GM12878 (cell line): Measurements from ENCODE around the gene IMMP2L. TPM values are rescaled to one million over a fixed set of nuclear protein-coding genes. Genes with fewer than 3 reads are reported as not detected.

Experiments
- ATAC-seq: fragments of 200-7000 bp; cut with Tn5 transposase; 3 replicates; pipeline ENCODE4 v1.9.1; 2020; ENCODE audit warnings: mild to moderate bottlenecking, moderate library complexity
- BruUV-seq: library from RNA; stranded (reverse); fragments of 400-500 nt; replicated peaks from 2 replicates; lab custom pipeline; 2021; lab: Mats Ljungman, UMichigan
- CTCF ChIA-PET: fragments of 300-600 bp; sonication (Branson Sonifier 250); formaldehyde crosslinking; extraction: SDS; loops from one replicate; lab custom pipeline; 2021; ENCODE audit warnings: inconsistent platforms; lab: Yijun Ruan, JAX
- POLR2A ChIA-PET: fragments of 350-600 bp; formaldehyde crosslinking; extraction: SDS; loops from one replicate; lab custom pipeline; 2021; ENCODE audit warnings: inconsistent platforms; lab: Charles Lee
- RAD21 ChIA-PET: fragments of 300-600 bp; sonication (Branson Sonifier 250); formaldehyde crosslinking; loops from one replicate; lab custom pipeline; 2023; ENCODE audit warnings: antibody characterized with exemption; ENCODE audit not compliant: unreplicated experiment; lab: Charles Lee
- SMC1A ChIA-PET: fragments of 300-600 bp; sonication (Branson Sonifier 250); formaldehyde crosslinking; loops from one replicate; lab custom pipeline; 2023; ENCODE audit not compliant: unreplicated experiment, uncharacterized antibody; lab: Charles Lee
- DNase-seq: peaks from one replicate; pipeline ENCODE4 v3.0.0-alpha.2; 2011; ENCODE audit warnings: low read depth, low spot score
- FAIRE-seq: peaks from 3 replicates; lab custom pipeline; 2011; peaks lifted over from hg19 to GRCh38; lab: Jason Lieb, UNC
- H2AFZ ChIP-seq: 2 replicates; pipeline ENCODE4 v1.6.0; 2011; ENCODE audit warnings: low read depth, low read length, control low read depth; ENCODE audit not compliant: control insufficient read depth
- H3K27ac ChIP-seq: 2 replicates; pipeline ENCODE4 v1.5.1; 2011; ENCODE audit warnings: control low read depth; ENCODE audit not compliant: control insufficient read depth, insufficient read depth
- H3K27me3 ChIP-seq, 2 experiments: replicated peaks in 1 of 2; 2 replicates each; pipeline versions ENCODE4 v1.6.0 to v1.6.1; 2011; ENCODE audit warnings: low read length in 1 of 2; ENCODE audit not compliant: control insufficient read depth in 2 of 2, insufficient read depth in 2 of 2
- H3K36me3 ChIP-seq, 2 experiments: 2 replicates each; pipeline ENCODE4 v1.5.1; 2011; ENCODE audit warnings: low read length in 1 of 2; ENCODE audit not compliant: control insufficient read depth in 2 of 2, insufficient read depth in 2 of 2
- H3K4me1 ChIP-seq: 2 replicates; pipeline ENCODE4 v1.6.1; 2011; ENCODE audit warnings: mild to moderate bottlenecking, low read length, moderate library complexity, mixed read lengths; ENCODE audit not compliant: control insufficient read depth, insufficient read depth
- H3K4me2 ChIP-seq: 2 replicates; pipeline ENCODE4 v1.6.0; 2011; ENCODE audit warnings: control low read depth; ENCODE audit not compliant: control insufficient read depth, insufficient read depth
- H3K4me3 ChIP-seq: fragments of 200-600 bp; sonication (generic); 2 replicates; pipeline ENCODE4 v1.5.1; 2016
- H3K79me2 ChIP-seq: 2 replicates; pipeline ENCODE4 v1.6.0; 2011; ENCODE audit warnings: low read length; ENCODE audit not compliant: control insufficient read depth, insufficient read depth
- H3K9ac ChIP-seq: 2 replicates; pipeline ENCODE4 v1.8.0; 2011; ENCODE audit warnings: low read length, control low read depth, mixed read lengths; ENCODE audit not compliant: control insufficient read depth, insufficient read depth
- H3K9me3 ChIP-seq: replicated peaks from 3 replicates; pipeline ENCODE4 v1.5.1; 2011; ENCODE audit warnings: mild to moderate bottlenecking, low read length; ENCODE audit not compliant: control insufficient read depth, insufficient read depth
- H4K20me1 ChIP-seq: 2 replicates; pipeline ENCODE4 v1.6.0; 2011; ENCODE audit not compliant: control insufficient read depth, insufficient read depth
- BACH1 ChIP-seq: fragments of 450-650 bp; IDR thresholded peaks from 2 replicates; pipeline ENCODE4 v1.6.1; 2017; ENCODE audit warnings: mild to moderate bottlenecking, borderline replicate concordance
- DPF2 ChIP-seq: fragments of 450-650 bp; IDR thresholded peaks from 2 replicates; pipeline ENCODE4 v1.6.1; 2017; ENCODE audit warnings: mild to moderate bottlenecking
- FOXK2 ChIP-seq: fragments of 450-650 bp; IDR thresholded peaks from 2 replicates; pipeline ENCODE4 v1.6.1; 2017; ENCODE audit warnings: mild to moderate bottlenecking, moderate library complexity
- LARP7 ChIP-seq: fragments of 450-650 bp; IDR thresholded peaks from 2 replicates; pipeline ENCODE4 v1.6.1; 2017; ENCODE audit warnings: mild to moderate bottlenecking
- REST ChIP-seq: IDR thresholded peaks from 2 replicates; pipeline ENCODE4 v1.6.1; 2012; ENCODE audit warnings: mild to moderate bottlenecking, low read depth, low read length
- SREBF2 ChIP-seq: IDR thresholded peaks from 2 replicates; pipeline ENCODE4 v1.6.1; 2012; ENCODE audit warnings: mild to moderate bottlenecking, low read length
- SUZ12 ChIP-seq: fragments of 200-600 bp; sonication (generic); IDR thresholded peaks from one replicate; pipeline ENCODE4 v1.6.1; 2018; ENCODE audit warnings: antibody characterized with exemption, mild to moderate bottlenecking; ENCODE audit not compliant: unreplicated experiment
- USF1 ChIP-seq: IDR thresholded peaks from 2 replicates; pipeline ENCODE4 v1.6.1; 2011; ENCODE audit warnings: borderline replicate concordance, low read depth, mild to moderate bottlenecking, moderate library complexity, mixed read lengths, low read length; ENCODE audit not compliant: insufficient read depth; ENCODE audit errors: extremely low read length
- YBX1 ChIP-seq: fragments of 450-650 bp; IDR thresholded peaks from 2 replicates; pipeline ENCODE4 v1.6.1; 2016; ENCODE audit warnings: antibody characterized with exemption
- WGBS: methylation state at CpG from one replicate; pipeline ENCODE4 v1.1.6; 2016; ENCODE audit warnings: low lambda C conversion rate; ENCODE audit not compliant: insufficient replicate concordance, insufficient coverage; ENCODE audit errors: missing lambda C conversion rate; 5-methylcytosine and 5-hydroxymethylcytosine counted together
- in situ Hi-C: fragments of 300-500 bp; cut with MboI; formaldehyde crosslinking; loops from 9 replicates; pipeline ENCODE4 v1.14.3; 2018; ENCODE audit warnings: mixed read lengths
- intact Hi-C: fragments of 100-400 bp; cut with micrococcal nuclease; formaldehyde crosslinking; loops from one replicate; pipeline ENCODE4 v1.14.2; 2022; ENCODE audit not compliant: unreplicated experiment
- polyA plus RNA-seq, 11 experiments: library from polyadenylated mRNA; depleted of rRNA in 4 of 11; unstranded in 6 of 11; stranded (reverse) in 5 of 11; fragments of >200 nt; fragmentation: Nextera tagmentation in 4 of 11; fragmentation: Illumina TruSeq in 1 of 11; extraction: Ambion mirVana in 4 of 11; extraction: Trizol in 1 of 11; gene quantifications; 1 replicate in 1 of 11; 2 replicates in 10 of 11; pipeline versions ENCODE4 v1.2.1 to v1.2.3, GENCODE V29; 2011 to 2016; ENCODE audit warnings: inconsistent platforms in 2 of 11, missing spikeins in 2 of 11, low read depth in 1 of 11
- total RNA-seq, 4 experiments: library from RNA; depleted of rRNA in 3 of 4; stranded (reverse); fragments of >200 nt in 3 of 4; fragmentation: Illumina TruSeq in 1 of 4; extraction: Trizol in 1 of 4; gene quantifications; 2 replicates each; pipeline versions ENCODE4 v1.2.1 to v1.2.3, GENCODE V29; 2013 to 2021
- TF ChIP-seq, protein P1 (sequence below): IDR thresholded peaks from 2 replicates; pipeline ENCODE4 v1.6.1; 2012; ENCODE audit warnings: low read depth, low read length, improper control_type of control experiment

IMMP2L gene
- total and polyA plus RNA-seq, 10 of the 15 experiments (the other 5 are each of a cell fraction or from before 2014, with no cell fraction given): 12.6 to 46.3 (median 19.6) TPM

- peak; percentile 57 for ATAC-seq
- BruUV-seq: no TSS peak
Measured at GRCh38 chr7:110779339-110779738, 783.0 kb downstream of the IMMP2L start.

DNA sequence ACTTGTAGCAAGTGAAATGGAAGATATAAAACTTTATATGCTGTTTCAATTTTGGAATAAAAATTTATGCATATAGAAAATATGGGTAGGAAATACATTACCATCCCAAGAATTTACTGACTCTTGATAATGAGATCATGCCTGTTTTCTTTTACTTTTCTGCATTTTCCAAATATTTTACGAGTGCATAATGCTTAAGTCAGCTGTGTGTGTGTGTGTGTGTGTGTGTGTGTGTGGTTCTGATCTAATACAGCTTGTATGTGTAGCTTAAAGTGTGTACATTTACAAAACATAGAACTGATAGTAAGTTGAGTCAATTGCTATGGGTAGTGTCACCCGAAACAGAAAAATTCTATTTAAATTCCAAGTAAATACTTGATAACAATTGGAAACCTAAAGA is 787.2 kb downstream of the IMMP2L start:
- no TSS peak for BruUV-seq
- ChIA-PET RAD21 (no interaction called here), CTCF (interaction anchor here (0.6 kb wide), 1 partner anchor 29 kb away, joined by 3 read pairs; no protein-coding TSS in a partner anchor)
- no peak for TF ChIP-seq REST
- TF ChIP-seq FOXK2: no peak
- TF ChIP-seq SREBF2: no peak
- TF ChIP-seq YBX1: no peak
- no peak for TF ChIP-seq BACH1
- TF ChIP-seq LARP7: no peak
- no peak for TF ChIP-seq SUZ12

More at GRCh38 chr7:110779339-110779738, 783.0 kb downstream of the IMMP2L start:
- H3K36me3 ChIP-seq: no peaks in the 10 kb centered on the region
- POLR2A ChIA-PET: no interaction called here
- intact Hi-C loops (no loop called here), in situ Hi-C loops (no loop called here)
- CTCF ChIA-PET: no interaction called here
- no peak overlapping the region for H3K4me3 ChIP-seq
- RAD21 ChIA-PET: no interaction called here
- no peaks in the 10 kb centered on the region for H4K20me1 ChIP-seq
- no peaks in the 10 kb centered on the region for H3K4me1 ChIP-seq
- SMC1A ChIA-PET: interaction anchor here (1.7 kb wide), 1 partner anchor 10 kb away, joined by 4 read pairs; no protein-coding TSS in a partner anchor
- DNase-seq (no peak), FAIRE-seq (no peak)
- 36% methylated on average over 3 of the region's 3 CpGs for WGBS
- H3K9ac ChIP-seq: no peak overlapping the region
- H2AFZ ChIP-seq: no peak overlapping the region
- TF ChIP-seq DPF2 (no peak), USF1 (no peak)
- TF ChIP-seq, protein P1, sequence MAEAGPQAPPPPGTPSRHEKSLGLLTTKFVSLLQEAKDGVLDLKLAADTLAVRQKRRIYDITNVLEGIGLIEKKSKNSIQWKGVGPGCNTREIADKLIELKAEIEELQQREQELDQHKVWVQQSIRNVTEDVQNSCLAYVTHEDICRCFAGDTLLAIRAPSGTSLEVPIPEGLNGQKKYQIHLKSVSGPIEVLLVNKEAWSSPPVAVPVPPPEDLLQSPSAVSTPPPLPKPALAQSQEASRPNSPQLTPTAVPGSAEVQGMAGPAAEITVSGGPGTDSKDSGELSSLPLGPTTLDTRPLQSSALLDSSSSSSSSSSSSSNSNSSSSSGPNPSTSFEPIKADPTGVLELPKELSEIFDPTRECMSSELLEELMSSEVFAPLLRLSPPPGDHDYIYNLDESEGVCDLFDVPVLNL: no peak
- H3K27ac ChIP-seq: no peak overlapping the region
- no peaks in the 10 kb centered on the region for H3K9me3 ChIP-seq
- H3K4me2 ChIP-seq: no peak overlapping the region
- no peaks in the 10 kb centered on the region for H3K79me2 ChIP-seq
- H3K27me3 ChIP-seq: no peaks in the 10 kb centered on the region

More for the DNA sequence above, 787.2 kb downstream of the IMMP2L start:
- H3K4me2 ChIP-seq: no peak overlapping the region
- 27% methylated on average over 2 of the region's 2 CpGs for WGBS
- ChIA-PET POLR2A (no interaction called here), SMC1A (no interaction called here)
- no peak overlapping the region for H3K4me3 ChIP-seq
- no peaks in the 10 kb centered on the region for H3K79me2 ChIP-seq
- H3K27me3 ChIP-seq: no peaks in the 10 kb centered on the region
- H3K9ac ChIP-seq: no peak overlapping the region
- H3K27ac ChIP-seq: no peak overlapping the region
- no peak for FAIRE-seq
- H4K20me1 ChIP-seq: no peaks in the 10 kb centered on the region
- H3K9me3 ChIP-seq: no peaks in the 10 kb centered on the region
- no peak for DNase-seq
- H2AFZ ChIP-seq: no peak overlapping the region
- intact Hi-C loops: no loop called here
- no peaks in the 10 kb centered on the region for H3K36me3 ChIP-seq
- in situ Hi-C loops: no loop called here
- no peaks in the 10 kb centered on the region for H3K4me1 ChIP-seq
- no peak for ATAC-seq
